NCI-H2227 (cell line): ENCODE data around the gene MAP7D2.
"Not testable (repeated sequence)": the region's sequence is repeated elsewhere in the genome, so short reads cannot be mapped to it uniquely, and the experiment has no call there.

Source experiments
- DNase-seq: peaks from one replicate; lab custom pipeline; 2025; ENCODE audit not compliant: unreplicated experiment; lab: John Stamatoyannopoulos, UW

Gene MAP7D2

GRCh38 chrX:20116577-20117240 is at the start of gene MAP7D2:
MAP7D2 (minus strand) TSS chrX:20116907; CDS start chrX:20116879, 28 bp downstream.
- DNase-seq = peak; percentile 84

- not testable (repeated sequence) for DNase-seq
These were observed 45.8 kb upstream of the MAP7D2 start for GRCh38 chrX:20162516-20162915.

GRCh38 chrX:20159797-20160385 is 43.2 kb upstream of the MAP7D2 start:
- DNase-seq = no peak

- no peak for DNase-seq
These were observed 35.0 kb upstream of the MAP7D2 start for GRCh38 chrX:20151689-20152088.

- DNase-seq = no peak
These were observed 32.6 kb upstream of the MAP7D2 start for GRCh38 chrX:20149326-20149725.

GRCh38 chrX:20147561-20147960 is 30.9 kb upstream of the MAP7D2 start:
- DNase-seq = no peak

GRCh38 chrX:20144491-20144890 is 27.8 kb upstream of the MAP7D2 start:
- DNase-seq = no peak

- peak; percentile 8 for DNase-seq
These were observed 26.9 kb upstream of the MAP7D2 start for GRCh38 chrX:20143561-20143960.

- no peak for DNase-seq
These were observed 26.4 kb upstream of the MAP7D2 start for GRCh38 chrX:20143111-20143510.

GRCh38 chrX:20141281-20142220 is 24.8 kb upstream of the MAP7D2 start, which contains the start of gene EIF1AX:
EIF1AX (minus strand) TSS chrX:20141838; CDS start chrX:20141640, 198 bp downstream.
- DNase-seq = peak; percentile 99

GRCh38 chrX:20140420-20140819 is 23.7 kb upstream of the MAP7D2 start:
- DNase-seq = no peak

GRCh38 chrX:20139966-20140365 is 23.3 kb upstream of the MAP7D2 start:
- no peak for DNase-seq

GRCh38 chrX:20135944-20136343 is 19.2 kb upstream of the MAP7D2 start:
- no peak for DNase-seq

- DNase-seq = peak; percentile 49
These were observed 16.0 kb upstream of the MAP7D2 start for GRCh38 chrX:20132666-20133065.

- DNase-seq = no peak
These were observed 13.7 kb upstream of the MAP7D2 start for GRCh38 chrX:20130357-20130756.

- DNase-seq = no peak
These were observed 12.8 kb upstream of the MAP7D2 start for GRCh38 chrX:20129547-20129946.

GRCh38 chrX:20128670-20129069 is 12.0 kb upstream of the MAP7D2 start:
- DNase-seq = peak; percentile 25

GRCh38 chrX:20127440-20127839 is 10.7 kb upstream of the MAP7D2 start:
- not testable (repeated sequence) for DNase-seq

GRCh38 chrX:20126833-20127232 is 10.1 kb upstream of the MAP7D2 start:
- DNase-seq = not testable (repeated sequence)

GRCh38 chrX:20124964-20125363 is 8.3 kb upstream of the MAP7D2 start:
- no peak for DNase-seq

- DNase-seq = no peak
These were observed 1.5 kb upstream of the MAP7D2 start for GRCh38 chrX:20118065-20118824.
